Measurements from ENCODE around the gene CRYBG2. TPM values are rescaled to one million over a fixed set of nuclear protein-coding genes. Genes with fewer than 3 reads are reported as not detected.
"Not testable (repeated sequence)": the region's sequence is repeated elsewhere in the genome, so short reads cannot be mapped to it uniquely, and the experiment has no call there.

The CRYBG2 gene
- polyA plus RNA-seq (ENCODE audit: insufficient read length in 4 of 4) = 1 to 10 TPM in 1 of 4 donors, under 1 TPM in 3; 0.44 to 1.1 (median 0.79) TPM

GRCh38 chr1:26353976-26354820, at the start of gene CRYBG2:
Gene CRYBG2 (minus strand): TSS chr1:26354130. CDS start chr1:26346657, 7,473 bp downstream.
- no peak for DNase-seq (ENCODE audit: low read depth in 4 of 4, low spot score in 2 of 4)

DNA sequence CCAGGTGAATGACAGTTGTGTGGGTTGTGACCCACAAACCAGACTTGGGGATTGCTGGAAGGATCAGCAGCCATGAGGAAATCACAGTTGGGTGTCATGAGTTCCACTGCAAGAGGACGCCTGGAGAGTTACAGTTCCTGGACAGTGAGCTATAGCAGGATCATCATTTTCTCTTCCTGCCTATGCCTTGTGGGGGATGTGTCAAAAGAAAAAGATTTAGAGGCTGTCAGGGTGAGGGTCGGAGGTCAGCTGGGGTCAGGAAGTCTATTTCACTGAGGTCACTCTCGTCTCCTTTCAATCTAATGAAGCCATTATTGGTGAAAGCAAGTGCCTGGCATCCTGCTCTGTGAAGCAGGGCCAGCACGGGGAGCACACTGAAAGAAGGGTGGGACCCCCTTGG, 49.7 kb upstream of the CRYBG2 start:
- DNase-seq (ENCODE audit: low read depth in 4 of 4, low spot score in 2 of 4) = no peak

GRCh38 chr1:26401891-26402290, 48.0 kb upstream of the CRYBG2 start:
- DNase-seq (ENCODE audit: low read depth in 4 of 4, low spot score in 2 of 4) = no peak

DNA sequence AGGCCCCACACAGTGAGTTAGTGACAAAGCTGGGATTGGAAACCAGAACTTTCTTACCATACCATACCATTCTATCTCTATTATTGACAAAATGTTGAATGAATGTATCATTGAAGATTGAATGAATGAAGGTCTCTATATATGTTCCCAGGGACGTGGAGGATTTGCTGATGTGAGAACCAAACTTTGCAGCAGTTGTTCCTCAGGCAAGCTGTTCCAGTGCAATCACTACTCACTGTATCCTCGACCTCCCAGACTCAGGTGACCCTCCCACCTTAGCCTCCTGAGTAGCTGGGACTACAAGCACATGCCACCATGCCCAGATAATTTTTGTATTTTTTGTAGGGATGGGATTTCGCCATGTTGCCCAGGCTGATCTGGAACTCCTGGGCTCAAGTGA, 45.1 kb upstream of the CRYBG2 start:
- no peak for DNase-seq (ENCODE audit: low read depth in 4 of 4, low spot score in 2 of 4)

DNA sequence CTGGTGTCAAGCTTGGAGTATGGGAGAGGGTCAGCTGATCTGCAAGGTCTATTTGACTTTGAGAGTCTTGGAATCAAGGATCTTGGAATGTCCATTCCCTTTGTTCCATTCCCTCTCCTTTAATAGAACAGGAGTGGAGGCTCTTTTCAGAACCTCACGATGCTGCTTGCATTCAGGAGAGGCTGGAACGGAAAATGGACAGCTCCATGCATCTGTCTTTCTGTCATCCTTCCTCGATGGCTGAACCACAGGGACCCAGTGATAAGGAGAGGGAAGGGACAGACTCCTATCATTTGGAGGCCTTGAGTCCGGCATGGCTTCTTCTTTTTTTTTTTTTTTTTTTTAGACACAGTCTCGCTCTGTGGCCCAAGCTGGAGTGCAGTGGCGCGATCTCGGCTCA, 41.8 kb upstream of the CRYBG2 start:
- no peak for DNase-seq (ENCODE audit: low read depth in 4 of 4, low spot score in 2 of 4)

DNA sequence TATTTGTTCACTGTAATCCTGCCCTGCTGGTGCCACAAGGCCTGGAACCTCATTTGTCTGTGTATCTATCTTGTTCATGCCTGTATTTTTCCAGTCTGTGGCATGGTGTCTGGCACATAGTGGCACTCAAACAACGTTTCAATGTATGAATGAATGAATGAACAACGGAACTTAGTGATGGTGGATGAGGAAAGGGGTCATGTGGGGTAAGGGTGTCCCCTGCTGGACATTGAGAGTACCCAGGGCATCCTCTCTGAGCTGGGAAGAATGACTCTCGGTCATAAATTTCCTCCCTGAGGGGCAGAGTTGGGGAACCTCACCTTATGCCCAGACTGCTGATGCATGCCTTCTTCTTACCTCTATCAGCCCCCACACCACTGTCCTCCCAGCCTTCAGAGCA, 37.5 kb upstream of the CRYBG2 start:
- DNase-seq (ENCODE audit: low read depth in 4 of 4, low spot score in 2 of 4) = no peak

DNA sequence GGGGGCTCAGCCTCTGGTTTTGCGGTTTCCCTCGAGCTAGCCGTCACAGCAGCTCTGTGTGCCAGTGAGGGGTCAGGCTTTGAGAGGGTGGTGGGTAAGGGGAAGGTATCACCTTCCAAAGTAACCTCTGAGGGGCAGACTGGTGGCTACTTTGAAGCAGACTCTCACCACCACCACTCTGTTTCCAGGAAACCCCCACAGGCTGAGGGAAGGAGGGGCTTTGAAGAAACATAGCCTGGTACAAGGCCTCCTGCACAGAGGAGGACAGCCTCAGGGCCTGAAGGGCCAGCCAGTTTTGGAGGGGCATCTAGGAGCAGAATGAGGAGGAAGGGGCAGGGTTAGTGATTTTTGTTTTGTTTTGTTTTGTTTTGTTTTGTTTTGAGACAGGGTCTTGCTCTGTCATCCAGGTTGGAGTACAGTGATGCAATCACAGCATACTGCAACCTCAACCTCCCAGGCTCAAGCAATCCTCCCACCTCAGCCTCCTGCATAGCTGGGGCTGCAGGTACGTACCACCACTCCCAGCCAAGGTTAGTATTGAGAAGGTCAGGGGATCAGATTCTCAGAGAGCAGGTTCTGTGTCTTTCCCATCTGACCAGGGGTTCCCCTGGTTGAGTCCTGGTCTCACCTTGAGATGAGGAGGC, 35.8 kb upstream of the CRYBG2 start:
- no peak for DNase-seq (ENCODE audit: low read depth in 4 of 4, low spot score in 2 of 4)

DNA sequence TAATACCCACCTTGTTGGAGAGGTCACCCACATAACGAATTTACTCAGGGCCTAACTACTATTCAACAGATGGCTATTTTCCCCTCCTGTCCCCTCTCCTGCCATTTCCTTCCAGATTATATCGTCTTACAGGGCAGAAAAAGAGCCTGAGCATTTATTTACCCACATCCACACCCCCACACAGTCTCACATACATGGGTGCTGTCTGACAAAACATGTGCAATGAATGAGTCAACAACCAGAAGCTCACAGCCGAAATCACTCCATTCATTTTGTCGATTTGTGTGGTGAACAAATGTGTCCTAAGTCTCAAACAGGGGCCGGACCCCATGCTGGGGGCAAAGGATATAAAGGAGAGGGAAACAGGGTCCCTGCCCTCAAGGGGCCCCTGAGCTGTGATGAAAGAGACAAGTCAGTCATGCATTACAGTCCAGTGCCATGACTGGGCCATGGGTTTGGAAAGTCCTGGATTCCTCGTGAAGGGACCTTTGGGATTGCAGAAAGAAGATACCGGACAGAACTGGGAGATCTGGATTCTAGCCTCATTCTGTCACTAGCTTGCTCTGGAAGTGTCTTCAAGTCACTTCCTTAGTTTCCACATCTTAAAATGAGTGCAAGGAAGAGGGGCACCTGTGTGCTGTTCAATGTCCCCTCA, 35.0 kb upstream of the CRYBG2 start:
- DNase-seq (ENCODE audit: low read depth in 4 of 4, low spot score in 2 of 4) = no peak

DNA sequence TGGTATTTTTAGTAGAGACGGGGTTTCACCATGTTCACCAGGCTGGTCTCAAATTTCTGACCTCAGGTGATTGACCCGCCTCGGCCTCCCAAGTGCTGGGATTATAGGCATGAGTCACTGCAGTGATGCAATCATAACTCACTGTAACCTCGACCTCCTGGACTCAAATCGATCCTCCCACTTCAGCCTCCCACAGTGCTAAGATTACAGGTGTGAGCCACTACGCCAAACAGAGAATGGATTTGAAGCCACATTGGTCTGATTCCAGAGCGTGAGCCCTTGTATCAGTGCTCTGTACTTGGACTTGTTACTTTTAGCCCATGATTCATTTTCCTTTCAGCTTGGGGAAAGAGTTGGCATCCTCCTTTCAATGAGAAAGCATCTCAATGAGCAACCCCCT, 33.5 kb upstream of the CRYBG2 start:
- DNase-seq (ENCODE audit: low read depth in 4 of 4, low spot score in 2 of 4) = no peak

- DNase-seq (ENCODE audit: low read depth in 4 of 4, low spot score in 2 of 4) = not testable (repeated sequence)
Observed at GRCh38 chr1:26385063-26385462, 31.1 kb upstream of the CRYBG2 start.

DNA sequence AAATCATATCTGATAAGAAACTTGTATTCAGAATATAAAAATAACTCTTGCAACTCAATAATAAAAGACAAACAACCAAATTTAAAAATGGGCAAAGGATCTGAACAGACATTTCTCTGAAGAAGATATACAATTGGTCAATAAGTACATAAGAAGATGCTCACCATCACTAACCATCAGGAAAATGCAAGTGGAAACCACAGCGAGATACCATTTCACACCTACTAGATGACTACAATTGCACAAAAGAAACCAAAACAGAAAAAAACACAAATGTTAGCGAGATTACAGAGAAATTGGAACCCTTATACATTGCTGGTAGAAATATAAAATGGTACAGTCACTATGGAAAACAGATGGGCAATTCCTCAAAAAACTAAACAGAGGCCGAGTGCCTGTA, 30.1 kb upstream of the CRYBG2 start:
- no peak for DNase-seq (ENCODE audit: low read depth in 4 of 4, low spot score in 2 of 4)

- no peak for DNase-seq (ENCODE audit: low read depth in 4 of 4, low spot score in 2 of 4)
Observed at GRCh38 chr1:26378879-26379251, 24.9 kb upstream of the CRYBG2 start.

DNA sequence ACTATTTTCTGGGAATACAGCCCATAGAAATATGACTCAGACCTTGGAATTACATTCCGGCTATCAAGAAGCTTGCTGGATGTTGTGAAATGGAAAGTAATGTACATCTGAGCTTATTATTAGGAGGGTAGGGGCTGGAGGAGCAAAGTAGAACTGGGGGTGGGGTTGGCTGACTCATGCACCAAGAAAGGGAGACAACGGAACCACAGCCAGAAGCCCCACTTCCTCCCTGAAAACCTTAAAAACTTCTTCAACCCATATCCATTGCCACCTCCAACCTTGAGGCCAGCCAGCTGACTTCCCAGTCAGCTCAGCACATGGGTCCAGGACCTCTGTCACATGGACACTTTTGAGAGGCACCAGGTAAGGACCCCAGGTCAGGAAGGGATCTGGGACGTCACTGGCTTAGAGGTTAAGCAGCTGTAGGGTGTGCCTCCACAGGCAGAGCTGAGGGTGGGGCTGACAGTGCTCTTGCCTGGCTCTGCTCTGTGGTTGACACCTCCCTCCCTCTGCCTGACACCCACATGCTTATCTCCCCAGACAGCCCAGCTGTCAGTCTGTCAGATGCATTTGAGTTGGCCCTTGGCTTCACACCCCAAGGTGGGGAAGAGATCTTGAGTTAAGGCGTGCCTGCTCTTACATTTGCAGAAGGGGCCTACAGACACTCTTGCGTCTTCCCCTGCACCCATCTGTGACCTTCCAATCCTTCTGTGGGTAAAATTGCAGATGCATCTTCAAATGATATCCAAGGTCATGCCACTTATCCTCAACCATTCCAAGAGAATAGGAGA, 24.4 kb upstream of the CRYBG2 start:
- no peak for DNase-seq (ENCODE audit: low read depth in 4 of 4, low spot score in 2 of 4)

GRCh38 chr1:26376050-26376449, 22.1 kb upstream of the CRYBG2 start:
- no peak for DNase-seq (ENCODE audit: low read depth in 4 of 4, low spot score in 2 of 4)

GRCh38 chr1:26375081-26375480, 21.2 kb upstream of the CRYBG2 start:
- no peak for DNase-seq (ENCODE audit: low read depth in 4 of 4, low spot score in 2 of 4)

- DNase-seq (ENCODE audit: low read depth in 4 of 4, low spot score in 2 of 4) = not testable (repeated sequence)
Observed at GRCh38 chr1:26374361-26374760, 20.4 kb upstream of the CRYBG2 start.

GRCh38 chr1:26373789-26374188, 19.9 kb upstream of the CRYBG2 start:
- DNase-seq (ENCODE audit: low read depth in 4 of 4, low spot score in 2 of 4) = no peak

DNA sequence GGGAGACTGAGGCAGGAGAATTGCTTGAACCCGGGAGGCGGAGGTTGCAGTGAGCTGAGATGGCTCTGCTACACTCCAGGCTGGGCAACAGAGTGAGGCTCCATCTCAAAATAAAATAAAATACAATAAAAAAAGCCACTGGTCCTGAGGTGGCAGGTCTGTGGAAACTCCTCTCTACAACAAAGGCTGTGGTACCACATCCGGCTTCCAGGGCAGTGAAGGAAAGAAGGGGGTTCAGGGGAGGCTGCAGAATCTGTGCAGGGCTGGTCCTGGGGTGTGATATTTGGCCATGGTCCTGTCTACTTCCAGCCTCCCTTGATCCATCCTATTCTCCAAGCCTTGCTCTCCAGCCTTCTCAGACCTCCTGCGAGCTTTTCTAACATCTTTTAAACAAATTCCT, 19.4 kb upstream of the CRYBG2 start:
- DNase-seq (ENCODE audit: low read depth in 4 of 4, low spot score in 2 of 4) = no peak

DNA sequence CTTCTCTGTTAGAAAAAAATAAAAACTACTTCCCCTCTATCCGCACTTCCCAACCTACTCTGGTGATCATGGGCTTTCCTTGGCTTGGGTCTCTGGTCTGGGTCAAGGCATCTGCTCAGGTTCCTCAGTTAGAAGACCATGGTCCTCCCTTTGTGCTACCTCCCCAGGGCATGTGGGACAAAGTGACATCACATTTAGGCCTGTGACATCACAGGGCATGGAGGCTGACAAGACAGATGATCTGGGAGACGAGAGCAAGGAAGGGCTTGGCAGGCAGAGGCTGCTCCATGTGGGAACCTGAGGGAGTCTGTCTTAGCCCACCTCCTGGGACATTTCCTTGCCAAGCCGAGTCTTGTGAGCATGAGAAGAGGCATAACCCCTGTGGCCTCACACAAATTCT, 18.7 kb upstream of the CRYBG2 start, which contains the start of gene ZNF683:
ZNF683 (minus strand) TSS at position 140 of the 400 bp plus-strand sequence. CDS start 4,179 bp downstream, outside the sequence.
- DNase-seq (ENCODE audit: low read depth in 4 of 4, low spot score in 2 of 4) = not testable (repeated sequence)

DNA sequence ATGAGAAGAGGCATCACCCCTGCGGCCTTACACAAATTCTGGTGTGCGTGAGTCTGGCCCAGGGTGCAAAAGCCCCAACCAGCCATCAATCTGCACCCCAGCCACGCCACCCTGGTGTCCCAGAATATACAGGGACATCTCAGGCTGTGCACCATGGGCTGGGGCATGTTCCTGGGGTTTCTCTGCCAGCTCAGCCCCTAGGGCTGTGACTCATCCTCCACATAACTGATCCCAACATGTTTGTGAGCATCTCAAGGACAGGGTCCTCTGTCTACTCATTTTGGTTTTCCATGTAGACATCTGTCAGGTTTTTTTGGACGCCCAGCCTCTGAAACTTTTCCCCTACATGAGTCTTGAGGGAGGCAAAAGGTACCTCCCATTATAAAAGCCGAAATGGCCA, 18.1 kb upstream of the CRYBG2 start:
- DNase-seq (ENCODE audit: low read depth in 4 of 4, low spot score in 2 of 4) = no peak

Data from left renal cortex interstitium (tissue), 4 donors.